GM12878 (cell line): ENCODE measurements around the gene AFF2. TPM values are rescaled to one million over a fixed set of nuclear protein-coding genes. Genes with fewer than 3 reads are reported as not detected.

Experiments
- ATAC-seq: fragments of 200-7000 bp; cut with Tn5 transposase; 3 replicates; pipeline ENCODE4 v1.9.1; 2020; ENCODE audit warnings: mild to moderate bottlenecking, moderate library complexity
- BruUV-seq: library from RNA; stranded (reverse); fragments of 400-500 nt; replicated peaks from 2 replicates; lab custom pipeline; 2021; lab: Mats Ljungman, UMichigan
- CTCF ChIA-PET: fragments of 300-600 bp; sonication (Branson Sonifier 250); formaldehyde crosslinking; extraction: SDS; loops from one replicate; lab custom pipeline; 2021; ENCODE audit warnings: inconsistent platforms; lab: Yijun Ruan, JAX
- POLR2A ChIA-PET: fragments of 350-600 bp; formaldehyde crosslinking; extraction: SDS; loops from one replicate; lab custom pipeline; 2021; ENCODE audit warnings: inconsistent platforms; lab: Charles Lee
- RAD21 ChIA-PET: fragments of 300-600 bp; sonication (Branson Sonifier 250); formaldehyde crosslinking; loops from one replicate; lab custom pipeline; 2023; ENCODE audit warnings: antibody characterized with exemption; ENCODE audit not compliant: unreplicated experiment; lab: Charles Lee
- SMC1A ChIA-PET: fragments of 300-600 bp; sonication (Branson Sonifier 250); formaldehyde crosslinking; loops from one replicate; lab custom pipeline; 2023; ENCODE audit not compliant: unreplicated experiment, uncharacterized antibody; lab: Charles Lee
- DNase-seq: peaks from one replicate; pipeline ENCODE4 v3.0.0-alpha.2; 2011; ENCODE audit warnings: low read depth, low spot score
- FAIRE-seq: peaks from 3 replicates; lab custom pipeline; 2011; peaks lifted over from hg19 to GRCh38; lab: Jason Lieb, UNC
- H2AFZ ChIP-seq: 2 replicates; pipeline ENCODE4 v1.6.0; 2011; ENCODE audit warnings: low read depth, low read length, control low read depth; ENCODE audit not compliant: control insufficient read depth
- H3K27ac ChIP-seq: 2 replicates; pipeline ENCODE4 v1.5.1; 2011; ENCODE audit warnings: control low read depth; ENCODE audit not compliant: control insufficient read depth, insufficient read depth
- H3K27me3 ChIP-seq, 2 experiments: replicated peaks in 1 of 2; 2 replicates each; pipeline versions ENCODE4 v1.6.0 to v1.6.1; 2011; ENCODE audit warnings: low read length in 1 of 2; ENCODE audit not compliant: control insufficient read depth in 2 of 2, insufficient read depth in 2 of 2
- H3K36me3 ChIP-seq, 2 experiments: 2 replicates each; pipeline ENCODE4 v1.5.1; 2011; ENCODE audit warnings: low read length in 1 of 2; ENCODE audit not compliant: control insufficient read depth in 2 of 2, insufficient read depth in 2 of 2
- H3K4me1 ChIP-seq: 2 replicates; pipeline ENCODE4 v1.6.1; 2011; ENCODE audit warnings: mild to moderate bottlenecking, low read length, moderate library complexity, mixed read lengths; ENCODE audit not compliant: control insufficient read depth, insufficient read depth
- H3K4me2 ChIP-seq: 2 replicates; pipeline ENCODE4 v1.6.0; 2011; ENCODE audit warnings: control low read depth; ENCODE audit not compliant: control insufficient read depth, insufficient read depth
- H3K4me3 ChIP-seq: fragments of 200-600 bp; sonication (generic); 2 replicates; pipeline ENCODE4 v1.5.1; 2016
- H3K79me2 ChIP-seq: 2 replicates; pipeline ENCODE4 v1.6.0; 2011; ENCODE audit warnings: low read length; ENCODE audit not compliant: control insufficient read depth, insufficient read depth
- H3K9ac ChIP-seq: 2 replicates; pipeline ENCODE4 v1.8.0; 2011; ENCODE audit warnings: low read length, control low read depth, mixed read lengths; ENCODE audit not compliant: control insufficient read depth, insufficient read depth
- H3K9me3 ChIP-seq: replicated peaks from 3 replicates; pipeline ENCODE4 v1.5.1; 2011; ENCODE audit warnings: mild to moderate bottlenecking, low read length; ENCODE audit not compliant: control insufficient read depth, insufficient read depth
- H4K20me1 ChIP-seq: 2 replicates; pipeline ENCODE4 v1.6.0; 2011; ENCODE audit not compliant: control insufficient read depth, insufficient read depth
- BRCA1 ChIP-seq: IDR thresholded peaks from 2 replicates; pipeline ENCODE4 v1.6.1; 2011; ENCODE audit warnings: low read depth, low read length, improper control_type of control experiment
- CBX3 ChIP-seq: fragments of 200-600 bp; sonication (generic); IDR thresholded peaks from 2 replicates; pipeline ENCODE4 v1.6.1; 2016; ENCODE audit warnings: low read depth, borderline replicate concordance
- CBX5 ChIP-seq: sonication (generic); IDR thresholded peaks from 2 replicates; pipeline ENCODE4 v1.6.1; 2016; ENCODE audit warnings: low read depth, moderate library complexity, mild to moderate bottlenecking, inconsistent platforms
- CHD1 ChIP-seq: IDR thresholded peaks from 2 replicates; pipeline ENCODE4 v1.6.1; 2012; ENCODE audit warnings: low read depth, low read length, improper control_type of control experiment
- FOXM1 ChIP-seq: IDR thresholded peaks from 2 replicates; pipeline ENCODE4 v1.6.1; 2012; ENCODE audit warnings: low read depth, mild to moderate bottlenecking, inconsistent platforms, low read length, moderate library complexity
- HDGF ChIP-seq: fragments of 450-650 bp; IDR thresholded peaks from 2 replicates; pipeline ENCODE4 v1.6.1; 2016; ENCODE audit warnings: antibody characterized with exemption
- KDM1A ChIP-seq: fragments of 200-600 bp; sonication (generic); IDR thresholded peaks from 2 replicates; pipeline ENCODE4 v1.6.1; 2016; ENCODE audit warnings: borderline replicate concordance
- MEF2A ChIP-seq: IDR thresholded peaks from 2 replicates; pipeline ENCODE4 v1.6.1; 2011; ENCODE audit warnings: low read depth, mild to moderate bottlenecking, low read length, moderate library complexity; ENCODE audit not compliant: insufficient read depth
- MLLT1 ChIP-seq: fragments of 450-650 bp; IDR thresholded peaks from 2 replicates; pipeline ENCODE4 v1.6.1; 2016; ENCODE audit warnings: mild to moderate bottlenecking
- MYB ChIP-seq: fragments of 150-350 bp; IDR thresholded peaks from 2 replicates; pipeline ENCODE4 v1.6.1; 2014; ENCODE audit warnings: mild to moderate bottlenecking, low read depth, low read length, borderline replicate concordance
- NFXL1 ChIP-seq: fragments of 450-650 bp; IDR thresholded peaks from 2 replicates; pipeline ENCODE4 v1.6.1; 2017; ENCODE audit warnings: antibody characterized with exemption, mild to moderate bottlenecking, borderline replicate concordance
- NR2C2 ChIP-seq: IDR thresholded peaks from 2 replicates; pipeline ENCODE4 v1.6.1; 2011; ENCODE audit warnings: borderline replicate concordance, low read depth; ENCODE audit not compliant: control insufficient read depth, insufficient read length
- NR2F1 ChIP-seq: fragments of 450-650 bp; conservative IDR thresholded peaks from 2 replicates; pipeline ENCODE4 v1.6.1; 2017; ENCODE audit warnings: mild to moderate bottlenecking
- RFX5 ChIP-seq: IDR thresholded peaks from 2 replicates; pipeline ENCODE4 v1.6.1; 2011; ENCODE audit warnings: low read depth, low read length, improper control_type of control experiment
- SKIL ChIP-seq: fragments of 450-650 bp; IDR thresholded peaks from 2 replicates; pipeline ENCODE4 v1.6.1; 2017; ENCODE audit warnings: mild to moderate bottlenecking, low read depth, inconsistent platforms; ENCODE audit not compliant: poor library complexity, severe bottlenecking
- SMC3 ChIP-seq: IDR thresholded peaks from 2 replicates; pipeline ENCODE4 v1.6.1; 2011; ENCODE audit warnings: low read length, improper control_type of control experiment, borderline replicate concordance
- ZNF217 ChIP-seq: fragments of 450-650 bp; IDR thresholded peaks from 2 replicates; pipeline ENCODE4 v1.6.1; 2017; ENCODE audit warnings: antibody characterized with exemption, mild to moderate bottlenecking
- ZNF592 ChIP-seq: fragments of 450-650 bp; IDR thresholded peaks from 2 replicates; pipeline ENCODE4 v1.6.1; 2017; ENCODE audit warnings: mild to moderate bottlenecking, moderate library complexity
- WGBS: methylation state at CpG from one replicate; pipeline ENCODE4 v1.1.6; 2016; ENCODE audit warnings: low lambda C conversion rate; ENCODE audit not compliant: insufficient replicate concordance, insufficient coverage; ENCODE audit errors: missing lambda C conversion rate; 5-methylcytosine and 5-hydroxymethylcytosine counted together
- in situ Hi-C: fragments of 300-500 bp; cut with MboI; formaldehyde crosslinking; loops from 9 replicates; pipeline ENCODE4 v1.14.3; 2018; ENCODE audit warnings: mixed read lengths
- intact Hi-C: fragments of 100-400 bp; cut with micrococcal nuclease; formaldehyde crosslinking; loops from one replicate; pipeline ENCODE4 v1.14.2; 2022; ENCODE audit not compliant: unreplicated experiment
- polyA plus RNA-seq, 11 experiments: library from polyadenylated mRNA; depleted of rRNA in 4 of 11; unstranded in 6 of 11; stranded (reverse) in 5 of 11; fragments of >200 nt; fragmentation: Nextera tagmentation in 4 of 11; fragmentation: Illumina TruSeq in 1 of 11; extraction: Ambion mirVana in 4 of 11; extraction: Trizol in 1 of 11; gene quantifications; 1 replicate in 1 of 11; 2 replicates in 10 of 11; pipeline versions ENCODE4 v1.2.1 to v1.2.3, GENCODE V29; 2011 to 2016; ENCODE audit warnings: inconsistent platforms in 2 of 11, missing spikeins in 2 of 11, low read depth in 1 of 11
- total RNA-seq, 4 experiments: library from RNA; depleted of rRNA in 3 of 4; stranded (reverse); fragments of >200 nt in 3 of 4; fragmentation: Illumina TruSeq in 1 of 4; extraction: Trizol in 1 of 4; gene quantifications; 2 replicates each; pipeline versions ENCODE4 v1.2.1 to v1.2.3, GENCODE V29; 2013 to 2021

The AFF2 gene
- total and polyA plus RNA-seq, 10 of the 15 experiments (the other 5 are each of a cell fraction or from before 2014, with no cell fraction given): under 0.01 to 0.03 TPM; not detected in 8

- Histone ChIP-seq H3K4me3 (no peak overlapping the region), H3K79me2 (no peaks in the 10 kb centered on the region), H3K9ac (no peak overlapping the region)
- no peak for DNase-seq
- TF ChIP-seq SMC3 (no peak), FOXM1 (no peak), NR2C2 (no peak), MYB (no peak), MEF2A (no peak), RFX5 (no peak), BRCA1 (no peak), CHD1 (no peak), SKIL (no peak), NFXL1 (no peak), MLLT1 (no peak), ZNF592 (no peak), CBX5 (no peak), KDM1A (no peak), ZNF217 (no peak), HDGF (no peak), NR2F1 (no peak), CBX3 (no peak)
- TF ChIP-seq, all 136 proteins: peak for 0
- no peak overlapping the region for H2AFZ ChIP-seq
- POLR2A ChIA-PET: no interaction called here
- RAD21 ChIA-PET: no interaction called here
- no peaks in the 10 kb centered on the region for H3K4me1 ChIP-seq
- no peaks in the 10 kb centered on the region for H3K27me3 ChIP-seq
- H3K4me2 ChIP-seq: no peak overlapping the region
- H3K27ac ChIP-seq: no peak overlapping the region
- CTCF ChIA-PET: no interaction called here
- FAIRE-seq (no peak), ATAC-seq (no peak)
- intact Hi-C loops (no loop called here), in situ Hi-C loops (no loop called here)
- H3K9me3 ChIP-seq: no peaks in the 10 kb centered on the region
- no peaks in the 10 kb centered on the region for H3K36me3 ChIP-seq
- WGBS: 0% methylated on average over 2 of the region's 2 CpGs
- H4K20me1 ChIP-seq: no peaks in the 10 kb centered on the region
- SMC1A ChIA-PET: no interaction called here
- no TSS peak for BruUV-seq
Measured at GRCh38 chrX:148568763-148569162, 68.3 kb downstream of the AFF2 start.
